Naive thymus-derived CD4-positive, alpha-beta T cell (primary cell): ENCODE results near the gene SERPINA4. TPM values are rescaled to one million over a fixed set of nuclear protein-coding genes. Genes with fewer than 3 reads are reported as not detected.

ENCODE experiments used
- ATAC-seq: fragments of 150-1000 bp; cut with Tn5 transposase; 2 replicates; pipeline ENCODE4 v1.10.0; 2021; ENCODE audit warnings: mild to moderate bottlenecking, moderate library complexity
- CTCF ChIA-PET: fragments of 350-600 bp; sonication (Branson Sonifier 250); formaldehyde crosslinking; loops from one replicate; lab custom pipeline; 2021; ENCODE audit warnings: antibody characterized with exemption; lab: Charles Lee
- POLR2A ChIA-PET: fragments of 350-600 bp; sonication (Branson Sonifier 250); formaldehyde crosslinking; loops from one replicate; lab custom pipeline; 2021; ENCODE audit warnings: antibody characterized with exemption, inconsistent platforms; lab: Charles Lee
- DNase-seq, 9 donors: peaks; one replicate each; pipeline versions ENCODE4 v3.0.0 to v3.0.0-alpha.2; 2020 to 2022; ENCODE audit warnings: mixed read lengths in 1 of 9
- H3K27ac ChIP-seq: one replicate; pipeline ENCODE4 v1.7.0; 2013; ENCODE audit warnings: mild to moderate bottlenecking, low read depth, low read length, moderate library complexity
- H3K27me3 ChIP-seq, 2 donors: one replicate each; pipeline ENCODE4 v1.7.0; 2013; ENCODE audit warnings: low read length in 2 of 2, mild to moderate bottlenecking in 2 of 2, moderate library complexity in 2 of 2; ENCODE audit not compliant: control insufficient read depth in 2 of 2, insufficient read depth in 2 of 2
- H3K36me3 ChIP-seq, 3 experiments: 1 replicate in 2 of 3; 2 replicates in 1 of 3; pipeline ENCODE4 v1.7.0; 2013; ENCODE audit warnings: low read length in 3 of 3, mild to moderate bottlenecking in 3 of 3, moderate library complexity in 1 of 3; ENCODE audit not compliant: insufficient read depth in 3 of 3, control insufficient read depth in 2 of 3
- H3K4me1 ChIP-seq, 2 donors: one replicate each; pipeline ENCODE4 v1.7.0; 2013; ENCODE audit warnings: low read length in 2 of 2, mild to moderate bottlenecking in 2 of 2, moderate library complexity in 1 of 2; ENCODE audit not compliant: control insufficient read depth in 2 of 2, insufficient read depth in 2 of 2
- H3K4me3 ChIP-seq: 2 replicates; pipeline ENCODE4 v1.7.0; 2013; ENCODE audit warnings: mild to moderate bottlenecking, low read length
- H3K9me3 ChIP-seq, 3 experiments: 1 replicate in 2 of 3; 2 replicates in 1 of 3; pipeline ENCODE4 v1.7.0; 2013; ENCODE audit warnings: low read length in 3 of 3; ENCODE audit not compliant: control insufficient read depth in 2 of 3
- H3K27ac Mint-ChIP-seq, 9 donors: one replicate each; pipeline ENCODE4 v1.8.0; 2020 to 2022; ENCODE audit warnings: mixed read lengths in 9 of 9, mild to moderate bottlenecking in 8 of 9, moderate library complexity in 5 of 9, inconsistent platforms in 2 of 9
- H3K27me3 Mint-ChIP-seq, 5 donors: one replicate each; pipeline ENCODE4 v1.8.0; 2021 to 2022; ENCODE audit warnings: mixed read lengths in 5 of 5, mild to moderate bottlenecking in 1 of 5
- H3K36me3 Mint-ChIP-seq, 5 donors: one replicate each; pipeline ENCODE4 v1.8.0; 2020 to 2022; ENCODE audit warnings: mixed read lengths in 5 of 5, mild to moderate bottlenecking in 3 of 5, inconsistent platforms in 1 of 5
- H3K4me1 Mint-ChIP-seq, 7 donors: one replicate each; pipeline ENCODE4 v1.8.0; 2020 to 2022; ENCODE audit warnings: mixed read lengths in 7 of 7, mild to moderate bottlenecking in 3 of 7, inconsistent platforms in 1 of 7
- H3K4me3 Mint-ChIP-seq, 10 donors: one replicate each; pipeline ENCODE4 v1.8.0; 2020 to 2022; ENCODE audit warnings: mild to moderate bottlenecking in 10 of 10, mixed read lengths in 10 of 10, moderate library complexity in 6 of 10, inconsistent platforms in 2 of 10
- H3K9me3 Mint-ChIP-seq, 11 donors: one replicate each; pipeline ENCODE4 v1.8.0; 2020 to 2022; ENCODE audit warnings: mixed read lengths in 11 of 11, mild to moderate bottlenecking in 4 of 11, inconsistent platforms in 1 of 11, moderate library complexity in 1 of 11
- intact Hi-C, 2 donors: fragments of 100-400 bp; cut with micrococcal nuclease; formaldehyde crosslinking; loops; one replicate each; pipeline ENCODE4 v1.15.1; 2023
- polyA plus RNA-seq, 2 donors: library from polyadenylated mRNA; unstranded; fragments of 300-500 nt; fragmentation: Illumina TruSeq; gene quantifications; one replicate each; pipeline ENCODE4 v1.2.3, GENCODE V29; 2021
- total RNA-seq, 6 experiments: library from RNA in 5 of 6; stranded (reverse) in 5 of 6; gene quantifications; 1 replicate in 5 of 6; 2 replicates in 1 of 6; pipeline ENCODE4 v1.2.3 and lab custom pipeline; 2021 to 2026

SERPINA4 gene
- total and polyA plus RNA-seq, 7 experiments from 2014 or later: not detected

DNA sequence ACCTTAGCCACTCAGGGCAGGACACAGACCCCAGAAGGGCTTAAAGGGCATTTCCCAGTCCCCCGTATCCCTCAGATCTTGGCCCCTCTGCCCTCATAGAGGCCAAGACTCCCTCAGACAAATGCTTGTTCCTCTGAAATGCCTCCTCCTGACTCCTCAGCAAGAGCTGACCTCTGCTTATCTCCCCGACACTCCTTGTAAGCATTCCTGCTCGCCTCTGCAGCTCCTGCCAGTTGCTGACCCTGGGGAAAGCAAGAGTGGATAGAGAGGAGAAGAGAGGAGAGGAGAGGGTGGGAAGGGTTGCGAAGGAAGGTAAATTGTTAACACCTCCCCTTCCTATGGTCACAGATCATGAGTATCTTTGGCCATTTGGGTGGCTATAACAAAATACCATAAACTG lies 27.1 kb downstream of the SERPINA4 start:
- no peak for DNase-seq

GRCh38 chr14:94591073-94591472 lies 29.8 kb downstream of the SERPINA4 start:
- POLR2A ChIA-PET: no interaction called here
- H3K4me1 Mint-ChIP-seq: no peaks in the 10 kb centered on the region
- no peak overlapping the region for H3K4me3 Mint-ChIP-seq
- Histone ChIP-seq H3K9me3 (no peaks in the 10 kb centered on the region), H3K4me3 (no peak overlapping the region), H3K4me1 (no peaks in the 10 kb centered on the region), H3K36me3 (no peaks in the 10 kb centered on the region), H3K27me3 (no peaks in the 10 kb centered on the region), H3K27ac (no peak overlapping the region)
- DNase-seq (no peak), ATAC-seq (no peak)
- H3K27me3 Mint-ChIP-seq: peaks cover 0 to 21% (median 5%) of the 10 kb centered on the region in 5 donors
- no peak overlapping the region for H3K27ac Mint-ChIP-seq
- CTCF ChIA-PET: no interaction called here
- no peaks in the 10 kb centered on the region for H3K36me3 Mint-ChIP-seq
- peaks cover 0 to 6% (median 0%) of the 10 kb centered on the region in 11 donors for H3K9me3 Mint-ChIP-seq
- intact Hi-C loops: no loop called here

More for the DNA sequence above, 27.1 kb downstream of the SERPINA4 start:
- H3K9me3 Mint-ChIP-seq: peaks cover 0 to 6% (median 0%) of the 10 kb centered on the region in 11 donors
- ChIA-PET POLR2A (no interaction called here), CTCF (no interaction called here)
- Histone ChIP-seq H3K27me3 (no peaks in the 10 kb centered on the region), H3K4me3 (no peak overlapping the region), H3K36me3 (no peaks in the 10 kb centered on the region), H3K4me1 (no peaks in the 10 kb centered on the region), H3K27ac (no peak overlapping the region), H3K9me3 (no peaks in the 10 kb centered on the region)
- no peak for ATAC-seq
- intact Hi-C loops: no loop called here
- no peaks in the 10 kb centered on the region for H3K4me1 Mint-ChIP-seq
- no peak overlapping the region for H3K4me3 Mint-ChIP-seq
- peaks cover 0 to 8% (median 0%) of the 10 kb centered on the region in 5 donors for H3K27me3 Mint-ChIP-seq
- H3K27ac Mint-ChIP-seq: no peak overlapping the region
- H3K36me3 Mint-ChIP-seq: no peaks in the 10 kb centered on the region

- no peaks in the 10 kb centered on the region for H3K36me3 ChIP-seq
- no peaks in the 10 kb centered on the region for H3K4me1 ChIP-seq
- no peaks in the 10 kb centered on the region for H3K9me3 ChIP-seq
- no peak for ATAC-seq
- CTCF ChIA-PET: no interaction called here
- Mint-ChIP-seq H3K4me1 (no peaks in the 10 kb centered on the region), H3K36me3 (no peaks in the 10 kb centered on the region), H3K4me3 (no peak overlapping the region), H3K27me3 (peaks cover 0 to 26% (median 6%) of the 10 kb centered on the region in 5 donors), H3K27ac (no peak overlapping the region), H3K9me3 (peaks cover 0 to 6% (median 0%) of the 10 kb centered on the region in 11 donors)
- intact Hi-C loops: no loop called here
- POLR2A ChIA-PET: no interaction called here
- DNase-seq: no peak
- H3K4me3 ChIP-seq: no peak overlapping the region
- H3K27me3 ChIP-seq: no peaks in the 10 kb centered on the region
- H3K27ac ChIP-seq: no peak overlapping the region
Observed at GRCh38 chr14:94591871-94592270, 30.6 kb downstream of the SERPINA4 start.

GRCh38 chr14:94592457-94592856 lies 31.2 kb downstream of the SERPINA4 start:
- DNase-seq (no peak), ATAC-seq (no peak)
- H3K4me1 ChIP-seq: no peaks in the 10 kb centered on the region
- ChIA-PET CTCF (no interaction called here), POLR2A (no interaction called here)
- no peaks in the 10 kb centered on the region for H3K36me3 ChIP-seq
- no peak overlapping the region for H3K27ac ChIP-seq
- H3K36me3 Mint-ChIP-seq: no peaks in the 10 kb centered on the region
- peaks cover 0 to 6% (median 0%) of the 10 kb centered on the region in 11 donors for H3K9me3 Mint-ChIP-seq
- H3K4me3 ChIP-seq: no peak overlapping the region
- intact Hi-C loops: no loop called here
- no peaks in the 10 kb centered on the region for H3K9me3 ChIP-seq
- H3K27me3 ChIP-seq: no peaks in the 10 kb centered on the region
- no peak overlapping the region for H3K27ac Mint-ChIP-seq
- H3K4me3 Mint-ChIP-seq: no peak overlapping the region
- no peaks in the 10 kb centered on the region for H3K4me1 Mint-ChIP-seq
- peaks cover 0 to 21% (median 10%) of the 10 kb centered on the region in 5 donors for H3K27me3 Mint-ChIP-seq

- no peaks in the 10 kb centered on the region for H3K4me1 Mint-ChIP-seq
- peaks cover 0 to 6% (median 0%) of the 10 kb centered on the region in 11 donors for H3K9me3 Mint-ChIP-seq
- H3K27me3 Mint-ChIP-seq: peaks cover 0 to 21% (median 10%) of the 10 kb centered on the region in 5 donors
- DNase-seq (no peak), ATAC-seq (no peak)
- Histone ChIP-seq H3K4me3 (no peak overlapping the region), H3K4me1 (no peaks in the 10 kb centered on the region), H3K9me3 (no peaks in the 10 kb centered on the region), H3K27me3 (no peaks in the 10 kb centered on the region), H3K27ac (no peak overlapping the region), H3K36me3 (no peaks in the 10 kb centered on the region)
- no peak overlapping the region for H3K27ac Mint-ChIP-seq
- no peaks in the 10 kb centered on the region for H3K36me3 Mint-ChIP-seq
- POLR2A ChIA-PET: no interaction called here
- CTCF ChIA-PET: no interaction called here
- H3K4me3 Mint-ChIP-seq: no peak overlapping the region
- intact Hi-C loops: no loop called here
Observed at GRCh38 chr14:94593376-94593748, 32.1 kb downstream of the SERPINA4 start.

- Mint-ChIP-seq H3K36me3 (no peaks in the 10 kb centered on the region), H3K27me3 (peaks cover 0 to 21% (median 10%) of the 10 kb centered on the region in 5 donors), H3K4me1 (no peaks in the 10 kb centered on the region), H3K27ac (no peak overlapping the region), H3K4me3 (no peak overlapping the region), H3K9me3 (peaks cover 0 to 6% (median 0%) of the 10 kb centered on the region in 11 donors)
- ChIA-PET CTCF (no interaction called here), POLR2A (no interaction called here)
- no peaks in the 10 kb centered on the region for H3K9me3 ChIP-seq
- no peaks in the 10 kb centered on the region for H3K36me3 ChIP-seq
- ATAC-seq: no peak
- intact Hi-C loops: no loop called here
- H3K4me3 ChIP-seq: no peak overlapping the region
- no peak overlapping the region for H3K27ac ChIP-seq
- DNase-seq: no peak
- H3K27me3 ChIP-seq: no peaks in the 10 kb centered on the region
- H3K4me1 ChIP-seq: no peaks in the 10 kb centered on the region
Observed at GRCh38 chr14:94593749-94594431, 32.6 kb downstream of the SERPINA4 start.

- no peaks in the 10 kb centered on the region for H3K36me3 ChIP-seq
- Mint-ChIP-seq H3K4me1 (no peaks in the 10 kb centered on the region), H3K36me3 (no peaks in the 10 kb centered on the region), H3K4me3 (no peak overlapping the region), H3K9me3 (peaks cover 0 to 6% (median 0%) of the 10 kb centered on the region in 11 donors), H3K27ac (no peak overlapping the region), H3K27me3 (peaks cover 0 to 25% (median 10%) of the 10 kb centered on the region in 5 donors)
- no peak overlapping the region for H3K27ac ChIP-seq
- intact Hi-C loops: no loop called here
- ATAC-seq: no peak
- H3K4me3 ChIP-seq: no peak overlapping the region
- ChIA-PET CTCF (no interaction called here), POLR2A (no interaction called here)
- H3K27me3 ChIP-seq: no peaks in the 10 kb centered on the region
- no peaks in the 10 kb centered on the region for H3K9me3 ChIP-seq
- H3K4me1 ChIP-seq: no peaks in the 10 kb centered on the region
- no peak for DNase-seq
Observed at GRCh38 chr14:94594441-94594840, 33.2 kb downstream of the SERPINA4 start.
